C4-2B (cell line): ENCODE data around the gene RXRA.

Source experiments
- H3K27ac ChIP-seq: fragments of 450-650 bp; 2 replicates; pipeline ENCODE4 v1.5.1; 2017
- ZFX ChIP-seq: fragments of 450-650 bp; IDR thresholded peaks from 2 replicates; pipeline ENCODE4 v1.6.1; 2017
- TF ChIP-seq, protein P1 (sequence below): fragments of 450-650 bp; conservative IDR thresholded peaks from 2 replicates; pipeline ENCODE4 v1.5.1; 2017; ENCODE audit warnings: mild to moderate bottlenecking

Gene RXRA

DNA sequence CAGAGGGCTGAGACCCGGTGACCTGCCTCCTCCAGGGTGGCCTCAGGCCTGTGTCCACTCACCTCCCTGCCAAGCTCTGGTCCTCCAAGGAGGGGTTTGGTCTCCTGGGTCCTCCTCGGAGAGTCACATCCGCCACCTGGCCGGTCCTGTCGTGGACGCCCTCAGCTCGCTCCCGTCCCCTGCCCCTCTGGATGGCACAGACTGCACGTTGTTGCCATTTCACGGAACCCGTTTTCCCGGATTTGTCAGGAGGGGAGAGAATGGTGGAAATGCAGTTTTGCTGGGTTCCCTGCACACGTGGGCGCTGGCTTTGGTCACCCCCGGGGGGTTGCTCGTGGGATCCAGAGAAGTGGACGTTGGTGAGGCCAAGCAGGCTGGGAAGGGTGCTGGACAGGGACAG, 62.7 kb downstream of the RXRA start:
- TF ChIP-seq, protein P1, sequence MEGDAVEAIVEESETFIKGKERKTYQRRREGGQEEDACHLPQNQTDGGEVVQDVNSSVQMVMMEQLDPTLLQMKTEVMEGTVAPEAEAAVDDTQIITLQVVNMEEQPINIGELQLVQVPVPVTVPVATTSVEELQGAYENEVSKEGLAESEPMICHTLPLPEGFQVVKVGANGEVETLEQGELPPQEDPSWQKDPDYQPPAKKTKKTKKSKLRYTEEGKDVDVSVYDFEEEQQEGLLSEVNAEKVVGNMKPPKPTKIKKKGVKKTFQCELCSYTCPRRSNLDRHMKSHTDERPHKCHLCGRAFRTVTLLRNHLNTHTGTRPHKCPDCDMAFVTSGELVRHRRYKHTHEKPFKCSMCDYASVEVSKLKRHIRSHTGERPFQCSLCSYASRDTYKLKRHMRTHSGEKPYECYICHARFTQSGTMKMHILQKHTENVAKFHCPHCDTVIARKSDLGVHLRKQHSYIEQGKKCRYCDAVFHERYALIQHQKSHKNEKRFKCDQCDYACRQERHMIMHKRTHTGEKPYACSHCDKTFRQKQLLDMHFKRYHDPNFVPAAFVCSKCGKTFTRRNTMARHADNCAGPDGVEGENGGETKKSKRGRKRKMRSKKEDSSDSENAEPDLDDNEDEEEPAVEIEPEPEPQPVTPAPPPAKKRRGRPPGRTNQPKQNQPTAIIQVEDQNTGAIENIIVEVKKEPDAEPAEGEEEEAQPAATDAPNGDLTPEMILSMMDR, result no peak
- TF ChIP-seq ZFX, result no peak
- peak overlapping the region; percentile 60 for H3K27ac ChIP-seq

DNA sequence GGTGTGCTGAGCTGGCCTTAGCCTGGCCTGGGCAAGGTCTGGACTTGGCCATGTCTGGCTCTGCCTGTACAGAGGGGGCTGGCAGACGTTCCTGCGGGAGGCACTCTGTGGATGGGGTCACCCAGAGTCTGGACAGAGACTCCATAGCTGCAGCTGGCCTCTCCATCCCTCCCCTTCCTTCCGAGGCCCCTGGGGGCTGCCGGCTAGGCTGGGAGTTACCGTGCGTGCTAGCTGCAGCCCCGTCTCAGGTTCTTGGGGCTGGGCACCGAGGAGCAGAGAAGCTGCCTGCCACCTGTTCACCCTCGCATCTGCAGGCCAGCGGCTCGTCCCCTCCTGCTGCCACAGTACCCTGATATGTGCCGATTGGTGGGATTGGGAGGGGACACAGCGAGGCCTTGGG, 63.4 kb downstream of the RXRA start:
- peak overlapping the region; percentile 60; the same call in 1 of the 2 replicates for H3K27ac ChIP-seq
- no peak for TF ChIP-seq ZFX
- TF ChIP-seq, protein P1, result no peak

DNA sequence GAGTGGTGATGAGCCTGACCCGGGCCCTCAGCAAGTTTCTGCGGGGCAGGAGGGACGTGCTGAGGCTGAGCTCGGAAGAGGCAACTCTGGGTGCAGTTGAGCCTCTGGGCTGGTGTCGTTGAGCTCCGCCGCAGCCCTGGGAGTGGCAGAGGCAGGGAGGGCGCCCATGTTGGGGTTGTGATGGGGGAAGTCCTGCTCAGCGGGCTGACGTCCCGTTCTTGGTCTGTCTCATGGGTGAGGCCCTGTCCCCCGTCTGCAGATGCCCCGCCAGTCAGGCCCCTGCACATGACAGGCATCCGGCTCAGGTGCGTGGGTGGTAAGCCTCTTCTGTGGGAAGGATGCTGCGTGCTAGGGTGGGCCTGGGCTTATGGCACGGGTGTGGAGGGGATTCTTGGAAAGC, 64.3 kb downstream of the RXRA start:
- TF ChIP-seq ZFX, result no peak
- TF ChIP-seq, protein P1, result no peak
- H3K27ac ChIP-seq, result no peak overlapping the region

DNA sequence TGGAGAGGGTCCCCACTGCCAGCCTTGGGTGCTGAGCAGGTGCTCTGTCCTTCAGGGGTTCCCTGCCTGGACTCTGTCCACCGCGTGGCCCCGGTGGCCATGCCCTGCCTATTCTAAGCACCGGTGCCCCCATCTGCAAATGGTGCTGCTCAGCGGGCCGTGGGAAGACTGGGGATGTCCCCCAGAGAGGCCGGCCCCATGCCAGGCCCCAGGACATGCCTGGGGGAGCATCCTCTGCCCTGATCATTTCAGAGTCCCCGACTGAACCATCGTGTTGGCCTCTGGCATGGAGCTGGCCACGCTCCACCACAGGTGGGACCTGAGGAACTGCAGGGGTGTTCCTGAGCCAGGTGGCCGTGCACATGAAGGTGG, 64.7 kb downstream of the RXRA start:
- TF ChIP-seq, protein P1, result no peak
- TF ChIP-seq ZFX, result no peak
- H3K27ac ChIP-seq, result no peak overlapping the region

DNA sequence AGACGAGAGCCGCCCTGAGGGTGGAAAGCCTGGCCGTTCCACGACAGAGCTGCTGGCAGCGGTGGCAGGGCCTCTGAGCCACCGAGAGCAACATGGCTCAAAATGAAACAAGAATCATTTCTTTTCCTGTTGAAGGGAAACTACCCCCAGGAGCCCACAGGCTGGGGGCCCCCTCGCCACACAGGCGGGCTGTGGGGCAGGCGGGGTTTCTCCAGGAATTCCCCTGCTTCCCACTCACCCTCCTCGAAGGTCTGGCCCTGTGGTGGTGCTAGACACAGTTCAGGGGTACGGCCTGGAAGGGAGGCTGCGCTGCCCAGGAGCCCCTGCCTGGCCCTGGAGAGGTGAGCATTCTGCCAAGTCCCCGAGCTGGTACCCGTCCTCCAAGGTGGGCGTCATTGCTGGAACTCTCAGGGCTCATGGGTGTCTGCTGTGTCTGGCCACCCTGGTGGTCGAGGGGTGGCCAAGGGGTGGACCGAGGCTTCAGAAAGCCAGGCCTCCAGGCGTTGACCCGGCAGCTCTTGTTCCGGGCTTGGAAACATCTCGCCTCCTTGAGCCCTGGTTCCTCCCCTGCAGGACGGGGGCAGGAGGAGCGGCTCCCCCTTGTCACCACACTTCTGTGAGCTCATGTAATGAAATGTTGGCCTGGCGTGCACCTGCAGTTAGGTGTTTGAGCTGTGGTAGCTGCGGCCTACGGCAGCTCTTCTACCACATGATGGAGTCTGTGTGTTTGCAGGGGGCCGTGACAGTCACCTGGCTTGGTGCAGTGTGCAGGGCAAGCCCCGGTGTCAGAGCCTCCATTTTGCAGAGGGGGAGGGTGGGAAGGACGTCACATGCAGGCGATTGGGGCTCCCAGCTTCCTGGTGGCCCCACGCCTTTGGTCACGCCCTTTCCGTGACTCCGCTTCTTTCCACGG, 65.3 kb downstream of the RXRA start:
- TF ChIP-seq, protein P1, result no peak
- no peak for TF ChIP-seq ZFX

DNA sequence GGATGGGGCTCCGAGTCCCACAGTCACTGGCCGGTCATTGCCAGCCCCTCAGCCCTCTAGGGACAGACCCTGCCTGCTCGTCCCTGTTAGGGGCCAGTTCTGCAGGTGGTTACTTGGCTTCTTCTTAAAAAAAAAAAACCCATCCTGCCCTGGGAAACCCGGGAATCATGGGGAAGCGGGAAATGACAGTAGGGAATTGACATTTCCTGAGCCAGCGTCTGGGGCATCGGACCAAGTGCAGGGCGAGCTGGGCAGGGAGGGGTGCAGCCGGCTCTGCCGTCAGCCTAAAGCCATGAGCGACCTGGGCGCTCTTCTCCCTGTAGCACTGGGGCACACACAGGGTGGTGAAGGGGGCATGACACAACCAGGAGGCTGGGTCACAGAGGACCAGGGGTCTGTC, 66.6 kb downstream of the RXRA start:
- TF ChIP-seq, protein P1, result no peak
- no peak for TF ChIP-seq ZFX
- no peak overlapping the region for H3K27ac ChIP-seq

More for the DNA sequence above, 65.3 kb downstream of the RXRA start:
- H3K27ac ChIP-seq, result no peak overlapping the region

DNA sequence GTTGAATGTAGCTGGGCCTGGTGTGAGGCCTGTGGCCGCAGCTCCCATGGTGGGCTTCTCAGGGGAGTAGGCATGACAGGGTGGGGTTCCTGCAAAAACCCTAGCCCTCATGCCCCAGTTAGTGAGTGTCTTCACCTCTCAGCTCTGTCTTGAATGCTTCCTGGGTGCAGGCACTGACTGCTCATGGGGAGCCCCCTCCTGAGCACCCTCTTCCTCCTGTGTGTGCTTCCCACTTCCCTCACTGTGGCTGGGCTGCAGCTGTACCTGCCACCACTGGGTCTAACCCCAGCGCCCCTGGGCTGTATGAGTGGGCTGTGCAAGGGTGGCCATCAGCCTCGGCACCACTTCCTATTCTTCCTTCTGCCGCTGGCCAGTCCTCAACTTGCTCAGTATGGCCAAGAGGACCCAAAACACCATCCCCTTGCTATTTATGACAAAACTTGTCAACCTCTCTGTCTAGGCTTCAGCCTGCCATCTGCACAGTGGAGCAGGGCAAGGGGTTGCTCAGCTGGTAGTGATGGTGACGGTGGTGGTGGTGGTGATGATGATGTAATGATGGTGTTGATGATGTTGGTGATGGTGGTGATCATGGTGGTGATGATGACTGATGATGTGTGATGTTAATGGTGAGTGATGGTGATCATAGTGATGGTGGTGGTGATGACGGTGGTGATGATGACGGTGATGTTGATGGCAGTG, 67.5 kb downstream of the RXRA start:
- TF ChIP-seq ZFX, result no peak
- TF ChIP-seq, protein P1, result no peak
- H3K27ac ChIP-seq, result no peak overlapping the region
